Measurements from ENCODE around the gene STX7.

DNA sequence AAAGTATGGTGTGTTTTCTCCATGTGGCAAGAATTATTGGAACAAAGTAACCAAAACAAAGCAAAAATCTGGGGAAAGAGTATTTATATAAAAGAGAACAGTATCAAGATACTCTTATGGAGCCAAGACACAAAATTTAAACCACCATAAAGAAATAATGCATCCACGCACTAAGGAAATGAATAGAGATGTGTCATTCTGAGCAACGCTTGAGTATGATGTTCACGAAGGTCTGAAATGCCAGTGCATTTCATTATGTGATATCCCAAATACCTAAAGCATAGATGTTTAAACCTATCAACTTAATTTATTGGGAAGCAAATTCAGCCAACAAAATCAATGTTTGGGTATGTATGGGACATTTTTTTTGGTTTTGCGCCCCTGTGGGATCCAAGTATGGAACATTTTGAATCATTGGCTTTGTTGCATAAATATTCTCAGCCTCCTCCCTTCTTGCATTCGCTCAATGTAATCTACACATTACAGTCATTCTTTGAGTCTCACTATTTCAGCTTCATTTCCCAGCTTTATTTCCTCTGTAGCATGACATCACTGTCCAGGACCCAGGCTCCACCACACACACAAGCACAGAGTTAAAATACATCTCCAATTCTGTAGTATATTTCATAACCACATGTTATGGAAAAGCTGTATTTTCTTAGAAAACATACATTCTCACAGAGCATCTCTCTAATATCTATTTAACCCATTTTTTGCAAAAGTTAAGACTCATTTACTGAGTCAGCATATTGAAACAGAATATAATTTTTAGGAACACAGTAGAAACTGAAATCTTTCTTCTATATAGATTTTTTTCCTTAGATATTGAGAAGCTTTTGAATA, 100.0 kb downstream of the STX7 start:
- TF ChIP-seq CTCF (IDR thresholded peaks at IDR 0.05) (no peak), POLR2A (IDR thresholded peaks at IDR 0.05) (no peak)

All from stomach (tissue), 4 donors.